ENCODE data around the gene FUT1.

GRCh38 chr19:48795685-48796070, 43.2 kb upstream of the FUT1 start:
- no peak for TF ChIP-seq CTCF (IDR thresholded peaks at IDR 0.05)
- no peak for TF ChIP-seq EP300 (IDR thresholded peaks at IDR 0.05)
- no peak for TF ChIP-seq POLR2AphosphoS5 (IDR thresholded peaks at IDR 0.05)
